ENCODE measurements around the gene FAM171A1. TPM values are rescaled to one million over a fixed set of nuclear protein-coding genes. Genes with fewer than 3 reads are reported as not detected.

Gene FAM171A1
- total RNA-seq, 2 experiments from 2014 or later = 4.2 to 5.1 TPM

DNA sequence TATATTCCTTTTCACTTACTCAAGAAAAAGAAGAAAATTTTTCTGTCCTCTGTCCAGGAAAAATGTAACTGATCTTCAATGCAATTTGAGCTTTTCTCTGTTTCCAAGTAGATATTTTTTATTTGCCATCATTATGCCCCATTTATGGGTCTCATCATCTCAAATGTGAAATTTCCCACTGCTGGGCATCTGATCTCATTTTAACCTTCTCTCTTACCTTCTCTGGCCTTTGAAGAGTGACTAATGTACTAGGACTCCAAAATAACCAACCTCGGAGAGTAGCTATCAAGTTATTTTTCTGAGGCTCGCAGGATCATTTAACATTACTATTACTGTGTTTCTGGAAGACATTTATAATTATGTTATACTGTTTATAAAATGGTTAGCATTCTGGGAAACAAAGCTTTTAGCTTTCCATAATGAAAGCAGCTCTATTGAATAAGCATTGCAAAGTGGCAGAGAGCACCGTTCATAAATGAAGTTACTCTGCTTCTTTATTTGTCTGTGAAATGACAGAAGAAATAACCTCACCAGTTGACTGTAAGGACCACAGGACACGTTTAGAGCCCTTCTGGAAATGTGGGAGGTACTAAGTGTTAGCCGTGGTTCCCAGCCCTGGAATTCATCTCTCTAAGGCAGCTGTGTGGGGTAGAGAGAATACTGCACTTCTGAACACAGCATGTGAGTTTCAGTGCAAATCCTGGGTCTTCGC lies 169.3 kb downstream of the FAM171A1 start:
- H3K27ac Mint-ChIP-seq = no peak overlapping the region
- no peaks in the 10 kb centered on the region for H3K27me3 Mint-ChIP-seq
- H3K4me3 Mint-ChIP-seq = no peak overlapping the region
- ChIA-PET POLR2A (interaction anchor here (0.6 to 0.7 kb wide), 2 partner anchors 32 to 67 kb away, joined by 3 read pairs; no protein-coding TSS in a partner anchor), CTCF (interaction anchor here (0.7 to 2.3 kb wide), 3 partner anchors 12 to 35 kb away, joined by 3 to 8 read pairs (median 5); no protein-coding TSS in a partner anchor)
- peaks cover 25% of the 10 kb centered on the region for H3K4me1 Mint-ChIP-seq (ENCODE audit: low read depth)
- H3K36me3 Mint-ChIP-seq (ENCODE audit: low read depth) = no peaks in the 10 kb centered on the region
- H3K9me3 Mint-ChIP-seq = no peaks in the 10 kb centered on the region
- TF ChIP-seq CTCF (IDR thresholded peaks at IDR 0.05) = no peak
- intact Hi-C loops (cut with micrococcal nuclease) = no loop called here
- DNase-seq (no peak), ATAC-seq (no peak)

DNA sequence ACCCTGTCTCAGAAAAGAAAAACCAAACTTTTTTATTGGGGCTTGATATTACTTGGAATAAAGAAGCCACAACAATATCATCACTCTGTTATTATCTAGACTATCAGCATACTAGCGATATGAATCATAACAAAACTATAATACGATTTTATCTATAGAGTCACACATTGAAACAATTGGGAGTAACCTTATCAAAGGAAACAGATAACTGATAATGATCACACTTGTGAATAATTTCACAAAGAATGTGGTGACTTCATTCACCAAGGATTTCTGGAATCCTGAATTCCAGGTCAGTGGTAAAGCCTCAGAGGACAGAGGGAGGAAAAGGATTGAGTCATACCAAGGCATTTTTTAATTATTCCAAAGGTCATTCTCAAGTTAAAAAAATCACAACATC lies 170.5 kb downstream of the FAM171A1 start:
- Mint-ChIP-seq H3K4me1 (ENCODE audit: low read depth) (peaks cover 24% of the 10 kb centered on the region), H3K36me3 (ENCODE audit: low read depth) (no peaks in the 10 kb centered on the region), H3K27me3 (no peaks in the 10 kb centered on the region), H3K9me3 (no peaks in the 10 kb centered on the region), H3K27ac (no peak overlapping the region), H3K4me3 (no peak overlapping the region)
- DNase-seq (no peak), ATAC-seq (no peak)
- no peak for TF ChIP-seq CTCF (IDR thresholded peaks at IDR 0.05)
- CTCF ChIA-PET = interaction anchor here (1.3 kb wide), 1 partner anchor 11 kb away, joined by 4 read pairs; no protein-coding TSS in a partner anchor
- POLR2A ChIA-PET = no interaction called here
- intact Hi-C loops (cut with micrococcal nuclease) = no loop called here

DNA sequence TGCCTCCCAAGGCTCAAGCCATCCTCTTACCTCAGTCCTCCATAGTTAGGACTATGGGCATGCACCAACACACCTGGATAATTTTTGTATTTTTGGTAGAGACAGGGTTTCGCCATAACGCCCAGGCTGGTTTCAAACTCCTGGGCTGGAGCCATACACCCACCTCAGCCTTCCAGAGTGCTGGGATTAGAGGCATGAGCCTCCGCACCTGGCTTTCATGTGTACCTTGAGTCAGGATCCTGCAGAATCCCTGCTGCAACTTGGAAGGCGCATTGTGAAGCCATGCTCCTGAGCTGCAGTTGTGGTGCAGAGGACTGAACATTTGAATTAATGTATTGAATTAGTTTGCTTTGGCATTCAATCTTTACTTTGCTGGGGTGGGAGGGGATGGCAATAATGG lies 173.2 kb downstream of the FAM171A1 start:
- DNase-seq = no peak
- CTCF ChIA-PET = no interaction called here
- Mint-ChIP-seq H3K4me3 (no peak overlapping the region), H3K36me3 (ENCODE audit: low read depth) (no peaks in the 10 kb centered on the region), H3K9me3 (no peaks in the 10 kb centered on the region), H3K4me1 (ENCODE audit: low read depth) (peaks cover 23% of the 10 kb centered on the region), H3K27ac (no peak overlapping the region), H3K27me3 (no peaks in the 10 kb centered on the region)
- no peak for TF ChIP-seq CTCF (IDR thresholded peaks at IDR 0.05)
- POLR2A ChIA-PET = interaction anchor here (1.6 kb wide), 1 partner anchor 23 kb away, joined by 4 read pairs; no protein-coding TSS in a partner anchor
- intact Hi-C loops (cut with micrococcal nuclease) = no loop called here
- no peak for ATAC-seq

DNA sequence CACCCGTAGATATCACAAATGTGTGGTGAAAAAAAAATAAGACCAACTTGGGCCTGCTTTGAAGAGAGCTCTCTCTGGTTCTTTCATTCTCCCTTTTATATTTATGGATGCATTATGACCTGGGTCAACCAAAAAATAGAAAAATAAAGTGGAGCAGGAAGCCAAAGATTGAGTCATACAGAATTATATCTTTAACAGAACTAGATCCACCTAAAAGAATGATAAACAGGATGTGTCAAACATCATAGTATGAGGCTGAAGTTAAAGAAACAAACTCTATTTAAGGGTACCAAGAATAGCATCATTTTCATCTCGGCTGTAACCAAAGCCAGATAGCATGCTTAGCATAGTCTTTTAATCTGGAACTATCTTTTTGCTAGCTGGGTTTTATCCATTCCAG lies 173.8 kb downstream of the FAM171A1 start:
- no peak for ATAC-seq
- peaks cover 18% of the 10 kb centered on the region for H3K4me1 Mint-ChIP-seq (ENCODE audit: low read depth)

More for the DNA sequence above, 173.8 kb downstream of the FAM171A1 start:
- no peaks in the 10 kb centered on the region for H3K27me3 Mint-ChIP-seq
- H3K4me3 Mint-ChIP-seq = no peak overlapping the region
- ChIA-PET CTCF (interaction anchor here (0.7 kb wide), 1 partner anchor 12 kb away, joined by 3 read pairs; no protein-coding TSS in a partner anchor), POLR2A (no interaction called here)
- no peak for TF ChIP-seq CTCF (IDR thresholded peaks at IDR 0.05)
- no peaks in the 10 kb centered on the region for H3K9me3 Mint-ChIP-seq
- DNase-seq = no peak
- no peaks in the 10 kb centered on the region for H3K36me3 Mint-ChIP-seq (ENCODE audit: low read depth)
- intact Hi-C loops (cut with micrococcal nuclease) = no loop called here
- H3K27ac Mint-ChIP-seq = peak overlapping the region; percentile 26

All from activated CD8-positive, alpha-beta T cell treated with anti-CD3 and anti-CD28 coated beads for 36 hours (primary cell).